Bronchial epithelial cell (primary cell): ENCODE data around the gene TESK2. TPM values are rescaled to one million over a fixed set of nuclear protein-coding genes. Genes with fewer than 3 reads are reported as not detected.

Experiments
- DNase-seq: peaks from one replicate; pipeline ENCODE4 v3.0.0-alpha.2; 2010; ENCODE audit warnings: low read depth
- FAIRE-seq: peaks from 2 replicates; lab custom pipeline; 2011; peaks lifted over from hg19 to GRCh38; lab: Jason Lieb, UNC
- H3K27me3 ChIP-seq: 2 replicates; pipeline ENCODE4 v1.5.1; 2011; ENCODE audit warnings: low read length; ENCODE audit not compliant: control insufficient read depth, insufficient read depth
- H3K36me3 ChIP-seq: 2 replicates; pipeline ENCODE4 v1.5.1; 2011; ENCODE audit warnings: low read length; ENCODE audit not compliant: control insufficient read depth, insufficient read depth
- H3K4me3 ChIP-seq: 2 replicates; pipeline ENCODE4 v1.5.1; 2011; ENCODE audit warnings: mild to moderate bottlenecking, low read depth, low read length, control low read depth
- CTCF ChIP-seq: IDR thresholded peaks from 2 replicates; pipeline ENCODE4 v1.5.1; 2011; ENCODE audit warnings: mild to moderate bottlenecking, moderate library complexity, low read length, control low read depth, inconsistent platforms; ENCODE audit not compliant: insufficient read depth, severe bottlenecking
- total RNA-seq: library from RNA; depleted of rRNA; stranded (reverse); fragments of >200 nt; gene quantifications from 2 replicates; pipeline ENCODE4 v1.2.1, GENCODE V29; 2014

Gene TESK2
- total RNA-seq, 1 donor from 2014 or later: 1.6 TPM

GRCh38 chr1:45299296-45299695 lies 191.7 kb downstream of the TESK2 start:
- TF ChIP-seq CTCF: no peak
- H3K4me3 ChIP-seq: no peak overlapping the region
- FAIRE-seq (no peak), DNase-seq (no peak)
- no peaks in the 10 kb centered on the region for H3K36me3 ChIP-seq
- no peaks in the 10 kb centered on the region for H3K27me3 ChIP-seq

- Histone ChIP-seq H3K4me3 (no peak overlapping the region), H3K27me3 (no peaks in the 10 kb centered on the region), H3K36me3 (no peaks in the 10 kb centered on the region)
- FAIRE-seq (no peak), DNase-seq (no peak)
- TF ChIP-seq CTCF: no peak
Measured at GRCh38 chr1:45297666-45298356, 193.2 kb downstream of the TESK2 start.

Other genes starting within 250 kb of the TESK2 start
- gene HPDL, start 164.3 kb downstream of the TESK2 start, total RNA-seq: under 0.01 and 0.53 TPM in 2 replicates
- 5.2 and 9.5 TPM in 2 replicates for gene TOE1, start 151.0 kb downstream of the TESK2 start, total RNA-seq
- 20.2 and 20.5 TPM in 2 replicates for gene MUTYH, start 150.7 kb downstream of the TESK2 start, total RNA-seq
- 0.26 and 0.64 TPM in 2 replicates for gene CCDC163, start 8.9 kb upstream of the TESK2 start, total RNA-seq
- 0.77 and 1.1 TPM in 2 replicates for gene MMACHC, start 9.1 kb upstream of the TESK2 start, total RNA-seq
- 403 and 721 TPM in 2 replicates for gene PRDX1, start 30.7 kb upstream of the TESK2 start, total RNA-seq
- 109 and 145 TPM in 2 replicates for gene AKR1A1, start 59.7 kb upstream of the TESK2 start, total RNA-seq
- gene NASP, start 92.9 kb upstream of the TESK2 start, total RNA-seq: 16.6 and 28.3 TPM in 2 replicates
- gene CCDC17, start 132.9 kb upstream of the TESK2 start, total RNA-seq: 0.79 and 1.7 TPM in 2 replicates
- gene GPBP1L1, start 195.4 kb upstream of the TESK2 start, total RNA-seq: 140 and 147 TPM in 2 replicates
- gene TMEM69, start 197.0 kb upstream of the TESK2 start, total RNA-seq: 8.2 and 10.1 TPM in 2 replicates